A549 (cell line): Measurements from ENCODE around the gene ZHX3. TPM values are rescaled to one million over a fixed set of nuclear protein-coding genes. Genes with fewer than 3 reads are reported as not detected.

Experiments used
- ATAC-seq, 2 experiments: fragments of 200-7000 bp in 1 of 2; fragments of >200 bp in 1 of 2; cut with Nextera tagmentation in 1 of 2; cut with Tn5 transposase in 1 of 2; 3 replicates each; pipeline versions ENCODE4 v1.8.0 to v1.9.1; 2018 to 2020; ENCODE audit warnings: mild to moderate bottlenecking in 1 of 2, moderate library complexity in 1 of 2
- CTCF ChIA-PET: fragments of 300-600 bp; sonication (Branson Sonifier 250); formaldehyde crosslinking; extraction: SDS; loops from one replicate; lab custom pipeline; 2021; ENCODE audit warnings: antibody characterized with exemption, inconsistent platforms; lab: Yijun Ruan, JAX
- POLR2A ChIA-PET: fragments of 350-600 bp; formaldehyde crosslinking; extraction: SDS; loops from one replicate; lab custom pipeline; 2021; ENCODE audit warnings: antibody characterized with exemption, inconsistent platforms; lab: Yijun Ruan, JAX
- DNase-seq, 2 experiments: peaks; one replicate each; pipeline versions ENCODE4 v3.0.0 to v3.0.0-alpha.2; 2011 to 2016; ENCODE audit warnings: low read depth in 1 of 2, low spot score in 1 of 2
- FAIRE-seq: peaks from 2 replicates; lab custom pipeline; 2011; peaks lifted over from hg19 to GRCh38; lab: Jason Lieb, UNC
- H3K27ac ChIP-seq, 2 experiments: fragments of >200 bp; sonication (Bioruptor Twin); formaldehyde crosslinking; 3 replicates each; pipeline ENCODE4 v1.5.1; 2016 to 2017
- H3K4me1 ChIP-seq: fragments of >200 bp; sonication (Bioruptor Twin); formaldehyde crosslinking; 3 replicates; pipeline ENCODE4 v1.6.1; 2016
- H3K4me2 ChIP-seq: fragments of >200 bp; sonication (Bioruptor Twin); formaldehyde crosslinking; 3 replicates; pipeline ENCODE4 v1.6.1; 2016
- H3K4me3 ChIP-seq: fragments of >200 bp; sonication (Bioruptor Twin); formaldehyde crosslinking; 3 replicates; pipeline ENCODE4 v1.5.1; 2016
- H3K9me3 ChIP-seq: fragments of >200 bp; sonication (Bioruptor Twin); formaldehyde crosslinking; 3 replicates; pipeline ENCODE4 v1.6.1; 2016
- CBX2 ChIP-seq: fragments of 200-600 bp; sonication (generic); IDR thresholded peaks from 2 replicates; pipeline ENCODE4 v1.6.1; 2016; ENCODE audit warnings: low read depth, mild to moderate bottlenecking, borderline replicate concordance
- CBX8 ChIP-seq: fragments of 200-600 bp; sonication (generic); IDR thresholded peaks from 2 replicates; pipeline ENCODE4 v1.6.1; 2016
- CEBPB ChIP-seq, 2 experiments: fragments of >200 bp in 1 of 2; sonication (Bioruptor Twin) in 1 of 2; formaldehyde crosslinking in 1 of 2; IDR thresholded peaks; 2 replicates each; pipeline ENCODE4 v1.6.1; 2012 to 2016
- CHD2 ChIP-seq: fragments of 150-350 bp; IDR thresholded peaks from 2 replicates; pipeline ENCODE4 v1.6.1; 2014; ENCODE audit warnings: low read length; ENCODE audit not compliant: partially characterized antibody
- EHF ChIP-seq: fragments of 250-450 bp; sonication (Bioruptor Pico); IDR thresholded peaks from 2 replicates; pipeline ENCODE4 v1.5.0; 2020; ENCODE audit warnings: mild to moderate bottlenecking
- EHMT2 ChIP-seq: fragments of 200-600 bp; sonication (generic); IDR thresholded peaks from 2 replicates; pipeline ENCODE4 v1.6.1; 2016; ENCODE audit warnings: antibody characterized with exemption, low read depth, mild to moderate bottlenecking, moderate library complexity
- FOSB ChIP-seq: fragments of 250-450 bp; sonication (Bioruptor Pico); IDR thresholded peaks from 2 replicates; pipeline ENCODE4 v1.5.0; 2020; ENCODE audit warnings: mild to moderate bottlenecking, moderate library complexity
- FOSL2 ChIP-seq, 2 experiments: fragments of 450-650 bp in 1 of 2; fragments of >200 bp in 1 of 2; sonication (Bioruptor Twin) in 1 of 2; formaldehyde crosslinking; IDR thresholded peaks; 2 replicates each; pipeline versions ENCODE4 v1.5.0 to v1.6.1; 2016 to 2020; ENCODE audit warnings: mild to moderate bottlenecking in 1 of 2, moderate library complexity in 1 of 2
- HOXB5 ChIP-seq: fragments of 250-450 bp; sonication (Bioruptor Pico); IDR thresholded peaks from 2 replicates; pipeline ENCODE4 v1.5.0; 2020; ENCODE audit warnings: mild to moderate bottlenecking, moderate library complexity
- JUNB ChIP-seq: fragments of >200 bp; sonication (Bioruptor Twin); formaldehyde crosslinking; IDR thresholded peaks from 2 replicates; pipeline ENCODE4 v1.6.1; 2016
- KDM1A ChIP-seq: fragments of 200-600 bp; sonication (generic); IDR thresholded peaks from 2 replicates; pipeline ENCODE4 v1.6.1; 2016; ENCODE audit warnings: low read depth, mild to moderate bottlenecking
- MAFK ChIP-seq: fragments of 450-650 bp; IDR thresholded peaks from 2 replicates; pipeline ENCODE4 v1.6.1; 2014; ENCODE audit not compliant: partially characterized antibody
- MAZ ChIP-seq: fragments of 150-350 bp; IDR thresholded peaks from 2 replicates; pipeline ENCODE4 v1.6.1; 2014; ENCODE audit warnings: antibody characterized with exemption, low read depth, low read length, borderline replicate concordance
- MYC ChIP-seq: IDR thresholded peaks from 2 replicates; pipeline ENCODE4 v1.6.1; 2012; ENCODE audit warnings: mild to moderate bottlenecking, inconsistent platforms, low read length, improper control_type of control experiment, borderline replicate concordance
- NFE2L2 ChIP-seq: fragments of 150-350 bp; conservative IDR thresholded peaks from 2 replicates; pipeline ENCODE4 v1.6.1; 2014; ENCODE audit warnings: low read length
- NPAS2 ChIP-seq: fragments of 250-450 bp; sonication (Bioruptor Pico); IDR thresholded peaks from 2 replicates; pipeline ENCODE4 v1.8.0; 2022; ENCODE audit warnings: mild to moderate bottlenecking, moderate library complexity, borderline replicate concordance
- NR3C1 ChIP-seq: fragments of >200 bp; sonication (Bioruptor Twin); formaldehyde crosslinking; IDR thresholded peaks from 3 replicates; pipeline ENCODE4 v1.6.1; 2017
- PBX3 ChIP-seq: IDR thresholded peaks from 2 replicates; pipeline ENCODE4 v1.6.1; 2012
- RAD21 ChIP-seq, 2 experiments: fragments of >200 bp in 1 of 2; sonication (Bioruptor Twin) in 1 of 2; formaldehyde crosslinking in 1 of 2; IDR thresholded peaks in 1 of 2; conservative IDR thresholded peaks in 1 of 2; 2 replicates in 1 of 2; 3 replicates in 1 of 2; pipeline ENCODE4 v1.6.1; 2012 to 2018; ENCODE audit warnings: inconsistent platforms in 1 of 2
- RCOR1 ChIP-seq: fragments of 150-350 bp; IDR thresholded peaks from 2 replicates; pipeline ENCODE4 v1.6.1; 2014; ENCODE audit warnings: antibody characterized with exemption, low read length, low read depth
- RFX5 ChIP-seq: fragments of 450-650 bp; IDR thresholded peaks from 2 replicates; pipeline ENCODE4 v1.7.1; 2014; ENCODE audit warnings: antibody characterized with exemption, mild to moderate bottlenecking, moderate library complexity
- RNF2 ChIP-seq: fragments of 200-600 bp; sonication (generic); IDR thresholded peaks from 2 replicates; pipeline ENCODE4 v1.6.1; 2016; ENCODE audit warnings: low read depth, mild to moderate bottlenecking, antibody characterized with exemption, moderate library complexity, borderline replicate concordance
- TFCP2L1 ChIP-seq: fragments of 250-450 bp; sonication (Bioruptor Pico); IDR thresholded peaks from 2 replicates; pipeline ENCODE4 v1.5.0; 2021; ENCODE audit warnings: mild to moderate bottlenecking
- ZSCAN20 ChIP-seq: fragments of 250-450 bp; sonication (Bioruptor Pico); IDR thresholded peaks from 2 replicates; pipeline ENCODE4 v1.8.0; 2022; ENCODE audit warnings: mild to moderate bottlenecking, moderate library complexity
- WGBS: methylation state at CpG from one replicate; pipeline ENCODE4 v1.1.6; 2017; ENCODE audit errors: missing lambda C conversion rate; 5-methylcytosine and 5-hydroxymethylcytosine counted together
- polyA plus RNA-seq, 4 experiments: library from polyadenylated mRNA; depleted of rRNA in 3 of 4; stranded (reverse); fragments of >200 nt; fragmentation: RNase III in 1 of 4; extraction: RNeasy Plus Mini Kit Qiagen cat#74134 plus additional on column Dnase treatment in 1 of 4; gene quantifications; 2 replicates in 3 of 4; 3 replicates in 1 of 4; pipeline ENCODE4 v1.2.3, GENCODE V29; 2011 to 2017
- TF ChIP-seq, protein P1 (sequence below): fragments of 250-450 bp; sonication (Bioruptor Pico); IDR thresholded peaks from 2 replicates; pipeline ENCODE4 v1.5.0; 2020; ENCODE audit warnings: low read depth, mild to moderate bottlenecking, moderate library complexity
- TF ChIP-seq, protein P2 (sequence below): fragments of 250-450 bp; sonication (Bioruptor Pico); IDR thresholded peaks from 2 replicates; pipeline ENCODE4 v1.5.0; 2021; ENCODE audit warnings: mild to moderate bottlenecking, moderate library complexity, borderline replicate concordance
- TF ChIP-seq, protein P3 (sequence below): fragments of >200 bp; sonication (Bioruptor Twin); formaldehyde crosslinking; IDR thresholded peaks from 3 replicates; pipeline ENCODE4 v1.5.1; 2016

Gene ZHX3
- polyA plus RNA-seq, 2 of the 4 experiments (the other 2 are of a cell fraction), result 3.6 to 4.1 TPM

DNA sequence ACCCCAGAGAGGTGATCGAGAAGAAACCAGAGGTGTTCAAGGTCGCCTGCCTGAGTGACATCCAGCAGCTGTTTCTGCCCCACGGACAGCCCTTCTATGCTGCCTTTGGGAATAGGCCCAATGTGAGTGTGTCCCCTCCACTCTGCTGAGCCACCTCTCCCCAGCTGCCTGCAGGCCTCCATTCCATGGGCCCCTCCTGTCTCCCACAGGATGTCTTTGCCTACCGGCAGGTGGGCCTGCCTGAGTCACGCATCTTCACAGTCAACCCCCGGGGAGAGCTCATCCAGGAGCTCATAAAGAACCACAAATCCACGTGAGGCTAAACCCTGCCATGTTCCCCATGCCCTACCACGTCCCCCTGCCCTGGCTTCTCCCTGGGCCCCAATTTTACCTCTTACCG lies 40.7 kb upstream of the ZHX3 start:
- no peak overlapping the region for H3K27ac ChIP-seq
- ChIA-PET POLR2A (no interaction called here), CTCF (interaction anchor here (1.1 to 5.9 kb wide), 2 partner anchors 18 to 185 kb away, joined by 4 to 28 read pairs; partner anchors contain the start of gene LPIN3)
- ATAC-seq (no peak), FAIRE-seq (no peak), DNase-seq (no peak)
- no peak overlapping the region for H3K4me3 ChIP-seq
- no peaks in the 10 kb centered on the region for H3K9me3 ChIP-seq
- no peak overlapping the region for H3K4me2 ChIP-seq
- WGBS, result 91% methylated on average over 9 of the region's 9 CpGs
- TF ChIP-seq CBX2 (no peak), TFCP2L1 (CRISPR knock-in tag) (no peak), JUNB (no peak)
- TF ChIP-seq, protein P1, sequence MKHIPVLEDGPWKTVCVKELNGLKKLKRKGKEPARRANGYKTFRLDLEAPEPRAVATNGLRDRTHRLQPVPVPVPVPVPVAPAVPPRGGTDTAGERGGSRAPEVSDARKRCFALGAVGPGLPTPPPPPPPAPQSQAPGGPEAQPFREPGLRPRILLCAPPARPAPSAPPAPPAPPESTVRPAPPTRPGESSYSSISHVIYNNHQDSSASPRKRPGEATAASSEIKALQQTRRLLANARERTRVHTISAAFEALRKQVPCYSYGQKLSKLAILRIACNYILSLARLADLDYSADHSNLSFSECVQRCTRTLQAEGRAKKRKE (CRISPR knock-in tag), result no peak
- no peaks in the 10 kb centered on the region for H3K4me1 ChIP-seq

GRCh38 chr20:41357424-41358163 lies 40.1 kb upstream of the ZHX3 start:
- ChIA-PET CTCF (interaction anchor here (1.0 to 5.9 kb wide), 3 partner anchors 18 to 184 kb away, joined by 3 to 28 read pairs (median 4); partner anchors contain the start of gene LPIN3), POLR2A (no interaction called here)
- WGBS, result 90% methylated on average over 7 of the region's 11 CpGs
- no peaks in the 10 kb centered on the region for H3K9me3 ChIP-seq
- H3K4me1 ChIP-seq, result no peaks in the 10 kb centered on the region
- H3K27ac ChIP-seq, result no peak overlapping the region
- DNase-seq, result no peak
- H3K4me2 ChIP-seq, result no peak overlapping the region
- ATAC-seq, result peak in 1 of 2 experiments; percentile 32; a peak in 2 of 6 replicates
- TF ChIP-seq FOSB, result no peak
- TF ChIP-seq KDM1A, result no peak
- no peak for TF ChIP-seq EHF (CRISPR knock-in tag)
- no peak for TF ChIP-seq RNF2
- no peak for TF ChIP-seq MAFK
- TF ChIP-seq, protein P2, sequence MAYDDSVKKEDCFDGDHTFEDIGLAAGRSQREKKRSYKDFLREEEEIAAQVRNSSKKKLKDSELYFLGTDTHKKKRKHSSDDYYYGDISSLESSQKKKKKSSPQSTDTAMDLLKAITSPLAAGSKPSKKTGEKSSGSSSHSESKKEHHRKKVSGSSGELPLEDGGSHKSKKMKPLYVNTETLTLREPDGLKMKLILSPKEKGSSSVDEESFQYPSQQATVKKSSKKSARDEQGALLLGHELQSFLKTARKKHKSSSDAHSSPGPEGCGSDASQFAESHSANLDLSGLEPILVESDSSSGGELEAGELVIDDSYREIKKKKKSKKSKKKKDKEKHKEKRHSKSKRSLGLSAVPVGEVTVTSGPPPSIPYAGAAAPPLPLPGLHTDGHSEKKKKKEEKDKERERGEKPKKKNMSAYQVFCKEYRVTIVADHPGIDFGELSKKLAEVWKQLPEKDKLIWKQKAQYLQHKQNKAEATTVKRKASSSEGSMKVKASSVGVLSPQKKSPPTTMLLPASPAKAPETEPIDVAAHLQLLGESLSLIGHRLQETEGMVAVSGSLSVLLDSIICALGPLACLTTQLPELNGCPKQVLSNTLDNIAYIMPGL (CRISPR knock-in tag), result no peak
- no peak for TF ChIP-seq RAD21 (conservative IDR thresholded peaks at IDR 0.05 in 1 of 2, IDR thresholded peaks at IDR 0.05 in 1 of 2)
- TF ChIP-seq HOXB5, result no peak
- no peak for TF ChIP-seq CEBPB (IDR thresholded peaks at IDR 0.05)
- TF ChIP-seq CHD2, result no peak
- TF ChIP-seq RCOR1, result no peak
- TF ChIP-seq RFX5, result no peak
- TF ChIP-seq EHMT2, result no peak
- no peak for FAIRE-seq
- H3K4me3 ChIP-seq, result no peak overlapping the region

GRCh38 chr20:41356951-41357350 lies 39.4 kb upstream of the ZHX3 start:
- DNase-seq (no peak), FAIRE-seq (no peak), ATAC-seq (no peak)
- 87% methylated on average over 12 of the region's 13 CpGs for WGBS
- H3K4me2 ChIP-seq, result no peak overlapping the region
- no peak for TF ChIP-seq NR3C1
- no peak for TF ChIP-seq MYC
- TF ChIP-seq NPAS2 (CRISPR knock-in tag), result no peak
- TF ChIP-seq RCOR1, result no peak
- TF ChIP-seq, protein P3, sequence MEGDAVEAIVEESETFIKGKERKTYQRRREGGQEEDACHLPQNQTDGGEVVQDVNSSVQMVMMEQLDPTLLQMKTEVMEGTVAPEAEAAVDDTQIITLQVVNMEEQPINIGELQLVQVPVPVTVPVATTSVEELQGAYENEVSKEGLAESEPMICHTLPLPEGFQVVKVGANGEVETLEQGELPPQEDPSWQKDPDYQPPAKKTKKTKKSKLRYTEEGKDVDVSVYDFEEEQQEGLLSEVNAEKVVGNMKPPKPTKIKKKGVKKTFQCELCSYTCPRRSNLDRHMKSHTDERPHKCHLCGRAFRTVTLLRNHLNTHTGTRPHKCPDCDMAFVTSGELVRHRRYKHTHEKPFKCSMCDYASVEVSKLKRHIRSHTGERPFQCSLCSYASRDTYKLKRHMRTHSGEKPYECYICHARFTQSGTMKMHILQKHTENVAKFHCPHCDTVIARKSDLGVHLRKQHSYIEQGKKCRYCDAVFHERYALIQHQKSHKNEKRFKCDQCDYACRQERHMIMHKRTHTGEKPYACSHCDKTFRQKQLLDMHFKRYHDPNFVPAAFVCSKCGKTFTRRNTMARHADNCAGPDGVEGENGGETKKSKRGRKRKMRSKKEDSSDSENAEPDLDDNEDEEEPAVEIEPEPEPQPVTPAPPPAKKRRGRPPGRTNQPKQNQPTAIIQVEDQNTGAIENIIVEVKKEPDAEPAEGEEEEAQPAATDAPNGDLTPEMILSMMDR, result no peak
- TF ChIP-seq CBX8, result no peak
- TF ChIP-seq HOXB5, result no peak
- TF ChIP-seq MAZ, result no peak
- no peak for TF ChIP-seq EHF (CRISPR knock-in tag)
- TF ChIP-seq ZSCAN20 (CRISPR knock-in tag), result no peak
- no peak for TF ChIP-seq CHD2
- TF ChIP-seq RAD21 (conservative IDR thresholded peaks at IDR 0.05 in 1 of 2, IDR thresholded peaks at IDR 0.05 in 1 of 2), result no peak
- TF ChIP-seq FOSL2 (IDR thresholded peaks at IDR 0.05), result no peak
- TF ChIP-seq FOSL2 (CRISPR knock-in tag; IDR thresholded peaks at IDR 0.05), result no peak
- no peak for TF ChIP-seq PBX3
- no peak for TF ChIP-seq NFE2L2
- H3K4me1 ChIP-seq, result no peaks in the 10 kb centered on the region
- no peak overlapping the region for H3K4me3 ChIP-seq
- no peak overlapping the region for H3K27ac ChIP-seq
- no peaks in the 10 kb centered on the region for H3K9me3 ChIP-seq
- ChIA-PET CTCF (interaction anchor here (1.0 to 5.9 kb wide), 2 partner anchors 17 to 38 kb away, joined by 3 to 28 read pairs; partner anchors contain the start of gene LPIN3), POLR2A (no interaction called here)
